AG09309 (cell line): ENCODE results near the gene EDDM13.

Source experiments
- DNase-seq: peaks from one replicate; pipeline ENCODE4 v3.0.0-alpha.2; 2010; ENCODE audit warnings: low read depth
- H3K4me3 ChIP-seq: 2 replicates; pipeline ENCODE4 v1.5.1; 2011; ENCODE audit warnings: mild to moderate bottlenecking, low read depth, low read length, moderate library complexity; ENCODE audit not compliant: control insufficient read depth
- CTCF ChIP-seq: IDR thresholded peaks from 2 replicates; pipeline ENCODE4 v1.5.1; 2011; ENCODE audit warnings: mild to moderate bottlenecking, low read depth, low read length, inconsistent platforms; ENCODE audit not compliant: insufficient read depth, control insufficient read depth; ENCODE audit errors: missing control alignments

Gene EDDM13

GRCh38 chr19:56294549-56294948, 22.0 kb downstream of the EDDM13 start:
- no peak for TF ChIP-seq CTCF
- H3K4me3 ChIP-seq, result no peak overlapping the region
- DNase-seq, result no peak

- H3K4me3 ChIP-seq, result no peak overlapping the region
- no peak for DNase-seq
- TF ChIP-seq CTCF, result no peak
These were observed 23.2 kb downstream of the EDDM13 start for GRCh38 chr19:56295531-56296455.

GRCh38 chr19:56297010-56297409, 24.5 kb downstream of the EDDM13 start:
- no peak overlapping the region for H3K4me3 ChIP-seq
- no peak for DNase-seq
- TF ChIP-seq CTCF, result no peak

GRCh38 chr19:56299688-56300087, 27.1 kb downstream of the EDDM13 start:
- no peak for DNase-seq
- H3K4me3 ChIP-seq, result no peak overlapping the region
- TF ChIP-seq CTCF, result no peak

GRCh38 chr19:56301155-56301554, 28.6 kb downstream of the EDDM13 start:
- TF ChIP-seq CTCF, result no peak
- H3K4me3 ChIP-seq, result no peak overlapping the region
- no peak for DNase-seq

GRCh38 chr19:56301886-56302620, 29.5 kb downstream of the EDDM13 start:
- no peak overlapping the region for H3K4me3 ChIP-seq
- DNase-seq, result no peak
- no peak for TF ChIP-seq CTCF
